GM03348 (cell line): ENCODE measurements around the gene MBNL2.
"Not testable (repeated sequence)": the region's sequence is repeated elsewhere in the genome, so short reads cannot be mapped to it uniquely, and the experiment has no call there.

ENCODE experiments used
- DNase-seq: peaks from one replicate; pipeline ENCODE4 v3.0.0; 2012; ENCODE audit warnings: low spot score

MBNL2 gene

DNA sequence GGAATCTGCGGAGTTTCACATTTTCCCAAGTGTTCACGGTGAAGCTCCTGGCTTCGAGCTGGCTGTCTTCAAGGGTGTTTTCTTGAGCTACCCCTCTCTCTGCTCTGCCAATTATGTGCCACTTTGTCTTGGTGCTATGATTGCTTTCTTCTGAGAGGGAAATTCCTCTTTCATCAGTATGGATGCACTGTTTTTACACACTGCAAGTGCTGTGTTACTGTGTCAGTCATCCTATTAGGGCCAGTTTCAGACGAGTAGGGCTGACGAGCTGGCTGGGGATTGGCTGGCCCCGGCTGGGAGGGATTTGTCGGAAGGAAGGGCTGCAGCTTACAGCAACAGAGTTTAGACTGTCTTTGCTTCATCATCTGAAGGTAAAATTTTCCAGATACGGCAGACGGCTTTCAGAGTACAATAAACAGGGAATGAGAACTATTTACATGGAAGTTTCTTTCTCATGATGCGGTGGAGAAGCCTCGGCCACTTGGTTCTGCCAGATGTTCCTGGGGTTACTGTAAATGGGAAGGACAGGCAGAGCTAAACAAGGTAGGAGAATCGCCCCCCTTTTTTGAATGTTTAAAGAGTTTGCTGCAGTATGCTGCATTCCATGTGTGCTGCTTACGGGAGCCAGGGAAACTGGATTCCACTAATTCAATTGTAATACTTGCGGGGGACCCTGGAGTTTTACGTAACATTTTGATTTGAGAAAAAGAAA is at the start of gene MBNL2:
TSS of gene MBNL2 (plus strand) at position 345 of the 712 bp plus-strand sequence. CDS start 53,903 bp downstream, outside the sequence.
- peak; percentile 92 for DNase-seq

GRCh38 chr13:97174638-97175037 is 47.5 kb upstream of the MBNL2 start:
- DNase-seq = no peak

DNA sequence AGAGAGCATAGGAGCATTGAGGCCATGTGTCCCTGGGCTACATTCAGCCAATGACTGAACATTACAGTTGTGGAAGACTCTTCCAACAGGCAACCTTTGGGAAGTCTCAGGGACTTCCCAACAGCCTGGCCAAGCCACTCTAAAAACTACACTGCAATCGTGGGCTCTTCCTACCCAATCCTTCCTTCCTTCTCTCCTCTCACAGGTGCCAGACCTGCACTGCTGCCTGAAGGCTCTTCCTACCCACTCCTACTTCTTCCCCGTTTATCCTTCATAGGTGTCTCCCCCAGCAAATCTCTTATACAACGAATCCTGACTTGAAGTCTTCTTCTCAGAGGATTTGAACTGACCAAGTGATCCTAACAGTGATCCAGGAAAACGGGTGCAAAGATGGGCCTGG is 47.1 kb upstream of the MBNL2 start:
- DNase-seq = no peak

- no peak for DNase-seq
These were observed 42.6 kb upstream of the MBNL2 start for GRCh38 chr13:97179501-97179900.

GRCh38 chr13:97182111-97182890 is 39.8 kb upstream of the MBNL2 start:
- DNase-seq = no peak

GRCh38 chr13:97185291-97185690 is 36.8 kb upstream of the MBNL2 start:
- DNase-seq = no peak

GRCh38 chr13:97185751-97186150 is 36.4 kb upstream of the MBNL2 start:
- DNase-seq = no peak

- no peak for DNase-seq
These were observed 33.9 kb upstream of the MBNL2 start for GRCh38 chr13:97188207-97188606.

DNA sequence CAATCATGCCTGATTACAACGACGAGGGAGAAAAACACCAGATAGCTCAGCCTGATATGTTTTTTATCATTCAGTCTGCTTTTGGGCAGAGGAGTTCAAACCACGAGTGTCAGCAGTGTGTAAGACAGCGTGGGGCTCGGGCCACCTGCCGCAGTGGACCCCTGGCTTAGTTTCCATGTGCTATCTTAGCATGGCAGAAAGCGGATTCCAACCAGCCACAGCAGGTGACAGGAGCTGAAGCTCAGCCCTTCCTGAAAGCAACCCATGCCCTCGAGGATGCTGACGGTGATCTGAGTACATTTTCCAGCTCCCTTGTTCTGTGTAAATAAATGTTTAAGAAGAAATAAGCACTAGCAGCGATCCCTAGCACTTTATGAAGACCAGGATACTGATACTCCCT is 32.2 kb upstream of the MBNL2 start:
- DNase-seq = no peak

DNA sequence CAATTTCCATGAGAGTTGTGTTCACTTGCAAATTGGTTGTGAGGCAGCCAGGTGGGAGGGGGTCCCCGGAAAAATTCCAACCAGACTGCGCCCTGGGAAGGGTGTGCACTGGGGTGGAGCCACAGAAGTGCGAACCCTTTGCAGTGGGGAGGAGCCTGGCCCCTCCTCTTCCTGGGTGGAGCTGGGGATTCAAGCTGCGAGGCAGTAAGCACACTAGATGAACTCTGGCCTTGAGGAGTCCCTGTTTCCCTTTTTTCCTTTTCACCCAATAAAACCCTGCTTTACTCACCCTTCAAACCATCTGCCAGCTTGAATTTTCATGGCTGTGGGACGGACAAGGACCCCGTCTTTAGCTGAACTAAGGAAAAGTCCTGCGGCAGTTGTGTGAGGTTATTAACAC is 31.0 kb upstream of the MBNL2 start:
- no peak for DNase-seq

DNA sequence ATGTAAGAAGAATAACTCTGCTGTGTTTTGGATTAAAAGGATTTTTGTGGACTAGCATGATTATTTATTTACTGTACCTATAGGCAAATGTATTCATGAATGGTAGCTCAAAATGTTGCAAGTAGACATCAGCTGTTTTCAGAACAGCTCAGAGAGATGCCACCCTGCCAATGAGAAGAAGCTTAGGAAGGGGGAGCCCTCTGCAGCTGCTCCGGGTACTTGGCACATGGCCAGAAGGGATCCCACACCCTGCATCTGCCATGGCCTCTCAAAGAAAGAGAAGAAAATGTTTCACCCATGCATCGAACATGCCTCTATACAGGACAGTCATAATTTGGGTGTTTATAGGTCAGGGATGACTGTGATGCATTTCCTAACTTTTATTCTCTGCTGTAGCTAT is 30.5 kb upstream of the MBNL2 start:
- DNase-seq = no peak

- no peak for DNase-seq
These were observed 30.0 kb upstream of the MBNL2 start for GRCh38 chr13:97192166-97192565.

- no peak for DNase-seq
These were observed 28.6 kb upstream of the MBNL2 start for GRCh38 chr13:97193577-97193976.

- no peak for DNase-seq
These were observed 27.7 kb upstream of the MBNL2 start for GRCh38 chr13:97194479-97194878.

- no peak for DNase-seq
These were observed 25.8 kb upstream of the MBNL2 start for GRCh38 chr13:97196340-97196739.

DNA sequence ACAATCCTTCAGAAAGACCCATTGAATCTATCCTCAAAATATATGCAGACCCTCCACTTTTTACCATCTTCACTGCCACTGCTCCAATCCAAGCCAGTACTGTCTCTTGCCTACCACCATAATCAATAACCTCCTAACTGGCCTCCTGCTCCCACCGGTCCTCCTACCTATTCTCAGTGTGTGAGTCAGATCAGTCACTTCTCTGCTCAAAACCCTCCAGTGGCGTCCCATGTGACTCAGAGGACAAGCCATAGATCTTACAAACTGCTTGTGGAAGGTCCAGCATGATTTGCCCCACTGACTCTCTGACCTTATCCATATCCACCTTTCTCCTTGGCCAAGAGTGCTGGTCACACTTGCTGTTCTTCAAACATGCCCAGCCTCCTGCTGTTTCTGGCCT is 23.4 kb upstream of the MBNL2 start:
- no peak for DNase-seq

DNA sequence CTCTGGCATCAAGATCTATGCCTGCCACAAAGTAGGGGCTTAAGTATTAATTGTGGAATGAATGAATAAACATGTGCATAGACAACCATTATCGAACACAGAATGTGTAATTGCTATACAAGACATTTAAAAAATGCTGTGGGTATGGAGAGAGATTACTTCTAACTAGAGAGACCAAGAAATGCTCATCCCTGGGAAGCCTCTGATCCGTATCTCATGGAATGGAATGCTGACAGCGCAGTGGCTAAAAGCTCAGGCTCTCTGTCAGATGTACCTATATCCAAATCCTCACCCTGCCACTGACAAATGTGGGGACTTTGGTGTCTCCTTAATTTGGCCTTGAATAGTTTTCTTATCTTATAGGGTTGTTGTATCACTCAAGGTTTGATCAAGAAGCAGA is 22.7 kb upstream of the MBNL2 start:
- no peak for DNase-seq

DNA sequence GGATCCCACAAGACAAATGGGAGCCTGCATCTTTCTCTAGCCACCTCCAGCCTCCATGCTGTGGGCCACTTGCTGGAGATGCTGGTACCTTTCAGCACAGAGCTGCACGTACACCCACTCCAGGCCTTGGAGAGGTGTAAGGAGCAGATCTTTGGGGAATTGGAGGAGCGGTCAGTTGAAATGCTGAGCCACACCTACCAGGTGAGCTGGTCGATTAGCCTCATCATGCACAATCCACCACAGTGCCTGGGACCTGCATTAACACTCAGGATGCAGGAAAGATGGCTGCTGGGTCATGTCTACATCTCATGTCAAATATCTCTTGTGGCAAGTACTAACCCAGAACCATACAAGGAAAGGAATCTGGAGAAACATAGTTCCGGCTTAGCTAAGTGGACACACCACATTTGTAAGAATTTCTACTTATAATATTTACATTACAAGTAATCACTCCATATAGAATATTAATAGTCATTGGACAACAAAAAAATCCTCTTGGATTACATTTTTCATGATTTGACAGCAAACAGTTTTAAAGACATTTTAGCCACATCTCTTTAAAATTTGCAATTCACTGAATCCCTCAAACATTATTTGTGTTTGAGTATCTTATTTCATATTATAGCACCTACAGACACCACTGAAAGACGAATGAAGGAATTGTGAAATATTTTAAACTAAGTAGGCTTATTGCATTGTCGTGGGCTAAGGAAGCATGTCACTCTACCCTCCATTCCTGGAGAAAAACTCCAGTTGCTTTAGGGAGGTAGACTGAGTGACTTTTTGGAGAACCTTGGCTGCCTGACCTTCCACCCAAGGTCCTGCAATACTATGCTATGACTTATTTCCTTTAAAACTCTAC is 21.8 kb upstream of the MBNL2 start:
- no peak for DNase-seq

- no peak for DNase-seq
These were observed 19.4 kb upstream of the MBNL2 start for GRCh38 chr13:97202761-97203160.

- no peak for DNase-seq
These were observed 16.7 kb upstream of the MBNL2 start for GRCh38 chr13:97205465-97205864.

DNA sequence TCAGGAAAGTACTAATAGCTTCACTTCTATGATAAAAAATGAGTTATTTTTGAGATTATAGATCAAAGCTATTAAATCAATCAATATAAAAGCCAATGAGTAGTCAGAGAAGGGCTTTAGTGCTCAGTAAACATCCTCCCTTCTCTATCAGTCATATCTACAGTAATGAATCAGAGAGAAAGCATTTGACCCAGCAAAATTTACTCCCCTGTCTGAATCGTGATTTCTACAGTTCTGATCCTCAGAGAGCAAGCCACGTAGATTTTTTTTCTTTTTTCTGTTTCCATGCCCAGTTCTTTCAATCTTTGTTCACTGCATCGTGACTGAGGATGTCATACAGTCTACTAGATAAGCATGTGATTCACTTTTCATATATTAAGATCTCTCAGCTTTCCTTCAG is 16.2 kb upstream of the MBNL2 start:
- DNase-seq = no peak

GRCh38 chr13:97207252-97207651 is 14.9 kb upstream of the MBNL2 start:
- DNase-seq = not testable (repeated sequence)

DNA sequence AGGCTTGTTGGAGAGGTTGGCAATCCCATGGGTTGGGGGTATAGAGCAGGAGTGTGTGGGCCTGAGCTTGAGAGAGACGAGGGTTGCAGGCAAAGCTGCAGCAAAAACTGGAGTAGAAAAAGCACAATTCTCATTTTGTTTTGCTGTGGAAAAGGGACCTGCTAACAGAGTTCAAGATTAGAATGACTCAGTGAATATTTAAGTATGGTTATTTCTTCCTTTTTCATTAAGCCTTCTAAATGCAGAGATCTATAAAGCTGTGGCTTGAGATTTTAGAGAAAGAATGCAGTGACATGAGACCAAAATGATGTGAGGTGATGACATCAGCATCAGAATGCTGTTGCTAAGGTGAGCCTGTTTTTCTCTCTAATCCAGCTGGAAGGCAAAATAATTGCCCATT is 10.8 kb upstream of the MBNL2 start:
- DNase-seq = no peak
